ENCODE data around the gene SPRTN.
A peak's percentile ranks its signal among the peaks of the same experiment; 100 is the strongest.
"Not testable (repeated sequence)": the region's sequence is repeated elsewhere in the genome, so short reads cannot be mapped to it uniquely, and the experiment has no call there.

Gene SPRTN

GRCh38 chr1:231335663-231336602, 2.2 kb upstream of the SPRTN start:
- no peak for DNase-seq

- DNase-seq, result peak; percentile 30
Measured at GRCh38 chr1:231337043-231337471, 1.0 kb upstream of the SPRTN start.

GRCh38 chr1:231337472-231338269, 422 bp upstream of the SPRTN start, which contains the start of gene EXOC8:
EXOC8 (minus strand) TSS chr1:231337852; CDS start chr1:231337745, 107 bp downstream.
- DNase-seq, result peak; percentile 98

- DNase-seq, result no peak
Measured at GRCh38 chr1:231340328-231341013, 2.4 kb downstream of the SPRTN start.

GRCh38 chr1:231347961-231348360, 9.9 kb downstream of the SPRTN start:
- no peak for DNase-seq

- no peak for DNase-seq
Measured at GRCh38 chr1:231348442-231348841, 10.3 kb downstream of the SPRTN start.

- not testable (repeated sequence) for DNase-seq
Measured at GRCh38 chr1:231348856-231349255, 10.8 kb downstream of the SPRTN start.

GRCh38 chr1:231351816-231352215, 13.7 kb downstream of the SPRTN start:
- DNase-seq, result no peak

- DNase-seq, result no peak
Measured at GRCh38 chr1:231353086-231353485, 15.0 kb downstream of the SPRTN start.

GRCh38 chr1:231354330-231355020, 16.4 kb downstream of the SPRTN start:
- no peak for DNase-seq

GRCh38 chr1:231355171-231355570, 17.1 kb downstream of the SPRTN start:
- DNase-seq, result no peak

GRCh38 chr1:231357187-231357772, 19.2 kb downstream of the SPRTN start:
- DNase-seq, result no peak

GRCh38 chr1:231357831-231358354, 19.8 kb downstream of the SPRTN start:
- DNase-seq, result peak; percentile 28

- DNase-seq, result no peak
Measured at GRCh38 chr1:231359113-231359512, 21.0 kb downstream of the SPRTN start.

GRCh38 chr1:231362325-231362724, 24.2 kb downstream of the SPRTN start:
- DNase-seq, result no peak

- DNase-seq, result no peak
Measured at GRCh38 chr1:231363624-231364023, 25.5 kb downstream of the SPRTN start.

GRCh38 chr1:231364192-231364591, 26.1 kb downstream of the SPRTN start:
- DNase-seq, result no peak

GRCh38 chr1:231369282-231369681, 31.2 kb downstream of the SPRTN start:
- no peak for DNase-seq

- no peak for DNase-seq
Measured at GRCh38 chr1:231372501-231372900, 34.4 kb downstream of the SPRTN start.

- no peak for DNase-seq
Measured at GRCh38 chr1:231374394-231374793, 36.3 kb downstream of the SPRTN start.

- DNase-seq, result no peak
Measured at GRCh38 chr1:231376101-231376500, 38.0 kb downstream of the SPRTN start.

All from effector CD4-positive, alpha-beta T cell (primary cell).